GM18498 (cell line): ENCODE results near the gene PCDHB10.
"Not testable (repeated sequence)": the region's sequence is repeated elsewhere in the genome, so short reads cannot be mapped to it uniquely, and the experiment has no call there.

Source experiments
- ATAC-seq: cut with Tn5 transposase; IDR thresholded peaks from one replicate; pipeline ENCODE4 v1.9.1; 2021; ENCODE audit warnings: mild to moderate bottlenecking, moderate library complexity; ENCODE audit not compliant: unreplicated experiment

The PCDHB10 gene

GRCh38 chr5:141192110-141192725 is at the start of gene PCDHB10:
Gene PCDHB10 (plus strand): TSS chr5:141192353. CDS start chr5:141192553, 200 bp downstream.
- ATAC-seq, result no peak

- ATAC-seq, result no peak
These were observed 42.3 kb upstream of the PCDHB10 start, which contains the start of gene PCDHB6 for GRCh38 chr5:141149812-141150211. Gene PCDHB6 (plus strand): TSS chr5:141150057. CDS start chr5:141150258, 201 bp downstream.

- ATAC-seq, result no peak
These were observed 41.7 kb upstream of the PCDHB10 start for GRCh38 chr5:141150224-141150992.

GRCh38 chr5:141150993-141151325 is 41.2 kb upstream of the PCDHB10 start:
- ATAC-seq, result no peak

- not testable (repeated sequence) for ATAC-seq
These were observed 40.5 kb upstream of the PCDHB10 start for GRCh38 chr5:141151632-141152031.

- not testable (repeated sequence) for ATAC-seq
These were observed 40.1 kb upstream of the PCDHB10 start for GRCh38 chr5:141152096-141152495.

- no peak for ATAC-seq
These were observed 36.4 kb upstream of the PCDHB10 start for GRCh38 chr5:141155540-141156374.

- ATAC-seq, result not testable (repeated sequence)
These were observed 34.8 kb upstream of the PCDHB10 start for GRCh38 chr5:141157356-141157755.

- ATAC-seq, result not testable (repeated sequence)
These were observed 34.3 kb upstream of the PCDHB10 start for GRCh38 chr5:141157901-141158300.

GRCh38 chr5:141172381-141173204 is 19.6 kb upstream of the PCDHB10 start, which contains the start of gene PCDHB7:
Gene PCDHB7 (plus strand): TSS chr5:141172644. CDS start chr5:141172836, 192 bp downstream.
- no peak for ATAC-seq

- not testable (repeated sequence) for ATAC-seq
These were observed 17.7 kb upstream of the PCDHB10 start for GRCh38 chr5:141174291-141175104.

GRCh38 chr5:141175933-141176332 is 16.2 kb upstream of the PCDHB10 start:
- ATAC-seq, result no peak

GRCh38 chr5:141177577-141178191 is 14.5 kb upstream of the PCDHB10 start, which contains the start of gene PCDHB8:
Gene PCDHB8 (plus strand): TSS chr5:141177790. CDS start chr5:141178035, 245 bp downstream.
- not testable (repeated sequence) for ATAC-seq

- ATAC-seq, result not testable (repeated sequence)
These were observed 12.8 kb upstream of the PCDHB10 start for GRCh38 chr5:141179371-141179770.

- not testable (repeated sequence) for ATAC-seq
These were observed 12.3 kb upstream of the PCDHB10 start for GRCh38 chr5:141179876-141180275.

- no peak for ATAC-seq
These were observed 11.8 kb upstream of the PCDHB10 start for GRCh38 chr5:141180313-141180712.

- no peak for ATAC-seq
These were observed 9.9 kb upstream of the PCDHB10 start, which contains the start of gene PCDHB16 for GRCh38 chr5:141182248-141182647. Gene PCDHB16 (plus strand): TSS chr5:141182387. CDS start chr5:141182560, 173 bp downstream.

GRCh38 chr5:141184117-141184855 is 7.9 kb upstream of the PCDHB10 start:
- not testable (repeated sequence) for ATAC-seq
